Right ventricle myocardium superior (tissue), 1 donor: ENCODE measurements around the gene CARD16. TPM values are rescaled to one million over a fixed set of nuclear protein-coding genes. Genes with fewer than 3 reads are reported as not detected.

Experiments used
- ATAC-seq: fragments of 200-7000 bp; cut with Tn5 transposase; one replicate; pipeline ENCODE4 v1.9.1; 2020; ENCODE audit warnings: mild to moderate bottlenecking; ENCODE audit not compliant: poor library complexity
- DNase-seq: peaks from one replicate; pipeline ENCODE4 v3.0.0-alpha.2; 2020
- intact Hi-C: fragments of 100-400 bp; cut with DNase I; formaldehyde crosslinking; loops from one replicate; pipeline ENCODE4 v1.11.2; 2022
- total RNA-seq: library from RNA; stranded (reverse); fragmentation: NEBNext Ultra II Directional; extraction: Animal tissue kit (Norgen Biotek cat#: 25700); gene quantifications from one replicate; pipeline ENCODE4 v1.2.1, GENCODE V29; 2021
- donor health status: DM: no; HTN: yes; CAD: no; lungs with severe emphysema.

CARD16 gene
- total RNA-seq, 1 donor from 2014 or later = 8.4 TPM

- intact Hi-C loops = no loop called here
- ATAC-seq = no peak
Measured at GRCh38 chr11:105004021-105004420, 41.1 kb downstream of the CARD16 start.

GRCh38 chr11:105003151-105003550 lies 42.0 kb downstream of the CARD16 start:
- intact Hi-C loops = no loop called here
- ATAC-seq = no peak
- no peak for DNase-seq

More at GRCh38 chr11:105004021-105004420, 41.1 kb downstream of the CARD16 start:
- no peak for DNase-seq

- intact Hi-C loops = no loop called here
- DNase-seq = peak; percentile 44
- no peak for ATAC-seq
Measured at GRCh38 chr11:105000797-105001196, 44.3 kb downstream of the CARD16 start.

- ATAC-seq (no peak), DNase-seq (no peak)
- intact Hi-C loops = no loop called here
Measured at GRCh38 chr11:105000167-105000566, 45.0 kb downstream of the CARD16 start.

- intact Hi-C loops = no loop called here
- ATAC-seq (no peak), DNase-seq (no peak)
Measured at GRCh38 chr11:104999721-105000120, 45.4 kb downstream of the CARD16 start.

- intact Hi-C loops = no loop called here
- DNase-seq (no peak), ATAC-seq (no peak)
Measured at GRCh38 chr11:104997288-104997687, 47.8 kb downstream of the CARD16 start.

- DNase-seq (no peak), ATAC-seq (no peak)
- intact Hi-C loops = no loop called here
Measured at GRCh38 chr11:104995001-104995408, 50.1 kb downstream of the CARD16 start.

GRCh38 chr11:104992781-104993180 lies 52.4 kb downstream of the CARD16 start:
- DNase-seq (no peak), ATAC-seq (no peak)
- intact Hi-C loops = no loop called here

- no peak for ATAC-seq
- intact Hi-C loops = no loop called here
- no peak for DNase-seq
Measured at GRCh38 chr11:104991994-104992393, 53.1 kb downstream of the CARD16 start.

Other genes with a start within 250 kb of the CARD16 start
- gene CASP12, start 146.9 kb downstream of the CARD16 start, total RNA-seq = 0.27 TPM
- gene CASP4, start 76.8 kb downstream of the CARD16 start, total RNA-seq = 13.7 TPM
- gene CASP5, start 22.2 kb downstream of the CARD16 start, total RNA-seq = not detected
- 9.5 TPM for gene CASP1, start 10.2 kb downstream of the CARD16 start, total RNA-seq
- gene CARD18, start 94.4 kb upstream of the CARD16 start, total RNA-seq = 0.81 TPM